Transverse colon (tissue), 4 donors: ENCODE data around the gene KIAA0586. TPM values are rescaled to one million over a fixed set of nuclear protein-coding genes. Genes with fewer than 3 reads are reported as not detected.

Experiments
- DNase-seq: peaks from one replicate; pipeline ENCODE4 v3.0.0-alpha.2; 2019
- H3K27ac ChIP-seq, 4 donors: fragments of 200-600 bp; sonication (generic); 2 replicates each; pipeline ENCODE4 v1.5.1; 2016 to 2018; ENCODE audit warnings: inconsistent platforms in 4 of 4
- H3K27me3 ChIP-seq: fragments of 200-600 bp; sonication (generic); 2 replicates; pipeline ENCODE4 v1.5.1; 2017; ENCODE audit warnings: inconsistent platforms
- H3K36me3 ChIP-seq, 4 donors: fragments of 200-600 bp; sonication (generic); 2 replicates each; pipeline ENCODE4 v1.5.1; 2017 to 2019; ENCODE audit warnings: inconsistent platforms in 4 of 4
- H3K4me1 ChIP-seq, 4 donors: fragments of 200-600 bp; sonication (generic); 2 replicates each; pipeline ENCODE4 v1.5.1; 2017 to 2020; ENCODE audit warnings: inconsistent platforms in 4 of 4
- H3K4me3 ChIP-seq, 4 donors: fragments of 200-600 bp; sonication (generic); 1 replicate in 1 of 4; 2 replicates in 3 of 4; pipeline versions ENCODE4 v1.5.1 to v1.6.1; 2017 to 2019; ENCODE audit warnings: inconsistent platforms in 4 of 4
- H3K9me3 ChIP-seq, 2 donors: fragments of 200-600 bp; sonication (generic); 2 replicates each; pipeline ENCODE4 v1.5.1; 2017 to 2019; ENCODE audit warnings: inconsistent platforms in 2 of 2
- CTCF ChIP-seq, 5 experiments: fragments of 200-600 bp in 3 of 5; fragments of 450-650 bp in 2 of 5; sonication (generic) in 3 of 5; IDR thresholded peaks; 1 replicate in 2 of 5; 2 replicates in 3 of 5; pipeline ENCODE4 v1.5.1; 2016 to 2017; ENCODE audit warnings: antibody characterized with exemption in 5 of 5, inconsistent platforms in 3 of 5, mild to moderate bottlenecking in 2 of 5, moderate library complexity in 1 of 5
- EP300 ChIP-seq: sonication (generic); formaldehyde crosslinking; IDR thresholded peaks from one replicate; pipeline ENCODE4 v1.6.1; 2017; ENCODE audit warnings: antibody characterized with exemption, low read depth
- POLR2A ChIP-seq: fragments of 450-650 bp; IDR thresholded peaks from one replicate; pipeline ENCODE4 v1.6.1; 2016; ENCODE audit warnings: antibody characterized with exemption, mild to moderate bottlenecking, moderate library complexity
- POLR2AphosphoS5 ChIP-seq, 3 donors: sonication (generic); formaldehyde crosslinking; IDR thresholded peaks; one replicate each; pipeline ENCODE4 v1.6.1; 2016; ENCODE audit warnings: antibody characterized with exemption in 3 of 3
- WGBS, 2 donors: methylation state at CpG; one replicate each; pipeline ENCODE4 v1.1.5; 2018; ENCODE audit warnings: low coverage in 1 of 2; 5-methylcytosine and 5-hydroxymethylcytosine counted together
- in situ Hi-C, 4 donors: fragments of 200-750 bp; cut with MboI; loops; one replicate each; pipeline versions ENCODE4 v1.15.0 to v1.15.1; 2017; ENCODE audit warnings: low sequenced_read_pairs in 3 of 4, low pct_ligation_motif_present in 1 of 4, low pct_unique_long_range_greater_than_20kb in 1 of 4
- intact Hi-C: fragments of 100-400 bp; cut with DNase I; formaldehyde crosslinking; loops from one replicate; pipeline ENCODE4 v1.15.1; 2023; ENCODE audit warnings: low total_unique reads
- small RNA-seq, 4 donors: library from RNA; depleted of rRNA; stranded (forward); fragments of <200 nt; gene quantifications; one replicate each; pipeline ENCODE3, GENCODE V24; 2016
- total RNA-seq, 4 donors: library from RNA; depleted of rRNA; stranded (reverse); fragments of >200 nt; gene quantifications; one replicate each; pipeline ENCODE4 v1.1.0, GENCODE V29; 2016

Gene KIAA0586
- total RNA-seq, 4 donors from 2014 or later = 9.4 to 17.8 (median 12.5) TPM

GRCh38 chr14:58599707-58600106 lies 172.2 kb downstream of the KIAA0586 start:
- intact Hi-C loops (no loop called here), in situ Hi-C loops (no loop called here)
- WGBS, 2 donors = 93% methylated on average over 2 of the region's 2 CpGs; no CpG with 5 or more reads in 1 of the 2 donors
- Histone ChIP-seq H3K27ac (no peak overlapping the region), H3K4me1 (no peaks in the 10 kb centered on the region), H3K4me3 (no peak overlapping the region), H3K9me3 (no peaks in the 10 kb centered on the region), H3K36me3 (no peaks in the 10 kb centered on the region), H3K27me3 (no peaks in the 10 kb centered on the region)
- no peak for DNase-seq
- no peak for TF ChIP-seq CTCF (IDR thresholded peaks at IDR 0.05)
- no peak for TF ChIP-seq POLR2A
- TF ChIP-seq POLR2AphosphoS5 (IDR thresholded peaks at IDR 0.05) = no peak
- no peak for TF ChIP-seq EP300

Small RNAs within 50 kb of the gene (small RNA-seq; reads per million reads assigned to genes)
- gene HSBP1P1 (0 to 0.12 (median 0) reads per million in 4 donors), gene RF00019 (0 reads per million in 4 donors)

Other genes with a start within 250 kb of the KIAA0586 start
- 10 to 100 TPM; 14.7 to 51.9 (median 38.6) TPM for gene ACTR10, start 227.6 kb upstream of the KIAA0586 start, total RNA-seq
- 10 to 100 TPM; 38.5 to 87.3 (median 80.3) TPM for gene PSMA3, start 182.9 kb upstream of the KIAA0586 start, total RNA-seq
- 10 to 100 TPM; 20.6 to 46.4 (median 22.6) TPM for gene ARID4A, start 129.2 kb upstream of the KIAA0586 start, total RNA-seq
- gene TOMM20L, start 31.8 kb upstream of the KIAA0586 start, total RNA-seq = not detected
- 100 to 1,000 TPM in 1 of 4 donors, 10 to 100 TPM in 2, 1 to 10 TPM in 1; 9.7 to 158 (median 31.6) TPM for gene TIMM9, start 188 bp upstream of the KIAA0586 start, total RNA-seq
- gene DACT1, start 210.2 kb downstream of the KIAA0586 start, total RNA-seq = 1 to 10 TPM; 2.3 to 5.8 (median 3.3) TPM